NCI-H748 (cell line): ENCODE data around the gene GRK2.

Experiments
- DNase-seq: peaks from one replicate; lab custom pipeline; 2025; ENCODE audit not compliant: unreplicated experiment; lab: John Stamatoyannopoulos, UW

Gene GRK2

DNA sequence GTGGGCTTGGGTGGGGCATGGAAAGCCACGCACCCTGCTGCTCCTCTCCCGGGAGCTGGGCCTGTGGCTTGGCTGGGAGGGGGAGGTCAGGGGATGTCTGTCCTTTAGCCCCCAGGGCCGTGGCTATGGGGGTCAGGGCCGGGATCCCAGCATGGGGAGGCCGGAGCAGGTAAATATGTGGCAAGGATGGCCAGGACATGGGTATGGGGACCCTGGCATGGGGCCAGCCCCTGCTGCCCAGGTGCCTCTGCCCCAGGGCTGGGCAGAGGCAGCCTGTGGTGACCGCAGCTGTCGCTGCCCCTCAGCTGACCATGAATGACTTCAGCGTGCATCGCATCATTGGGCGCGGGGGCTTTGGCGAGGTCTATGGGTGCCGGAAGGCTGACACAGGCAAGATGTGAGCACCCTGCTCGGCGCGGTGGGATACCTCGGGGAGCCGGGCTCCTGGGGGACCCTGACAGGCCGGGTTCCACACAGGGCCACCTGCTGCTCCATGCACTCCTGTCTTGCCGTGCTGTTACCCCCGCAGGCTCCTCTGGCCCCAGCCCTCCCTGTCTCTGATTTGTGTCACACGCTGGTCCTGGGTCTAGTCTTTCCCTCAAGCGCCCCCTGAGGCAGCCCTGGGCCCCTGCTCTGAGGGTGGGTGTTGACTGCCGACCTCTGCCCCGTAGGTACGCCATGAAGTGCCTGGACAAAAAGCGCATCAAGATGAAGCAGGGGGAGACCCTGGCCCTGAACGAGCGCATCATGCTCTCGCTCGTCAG is 14.7 kb downstream of the GRK2 start:
- no peak for DNase-seq

DNA sequence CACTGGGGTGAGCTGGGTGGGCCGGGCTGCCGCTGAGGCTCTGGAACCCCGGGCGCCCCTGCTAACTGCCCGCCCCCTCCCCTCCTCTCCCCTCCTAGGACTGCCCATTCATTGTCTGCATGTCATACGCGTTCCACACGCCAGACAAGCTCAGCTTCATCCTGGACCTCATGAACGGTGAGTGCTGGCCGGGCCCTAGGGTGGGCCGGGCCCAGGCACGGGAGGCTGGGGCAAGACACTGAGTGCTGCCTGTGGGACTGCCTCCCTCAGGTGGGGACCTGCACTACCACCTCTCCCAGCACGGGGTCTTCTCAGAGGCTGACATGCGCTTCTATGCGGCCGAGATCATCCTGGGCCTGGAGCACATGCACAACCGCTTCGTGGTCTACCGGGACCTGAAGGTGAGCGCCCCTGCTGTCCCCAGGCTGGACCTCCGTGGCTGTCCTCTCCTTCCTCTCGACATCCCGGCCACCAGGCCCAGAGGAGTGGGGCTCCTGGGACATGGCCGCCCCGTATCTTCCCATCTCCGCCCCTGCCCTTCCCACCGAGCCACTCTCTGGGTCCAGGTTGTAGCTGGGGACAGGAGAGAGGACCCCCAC is 15.4 kb downstream of the GRK2 start:
- no peak for DNase-seq

DNA sequence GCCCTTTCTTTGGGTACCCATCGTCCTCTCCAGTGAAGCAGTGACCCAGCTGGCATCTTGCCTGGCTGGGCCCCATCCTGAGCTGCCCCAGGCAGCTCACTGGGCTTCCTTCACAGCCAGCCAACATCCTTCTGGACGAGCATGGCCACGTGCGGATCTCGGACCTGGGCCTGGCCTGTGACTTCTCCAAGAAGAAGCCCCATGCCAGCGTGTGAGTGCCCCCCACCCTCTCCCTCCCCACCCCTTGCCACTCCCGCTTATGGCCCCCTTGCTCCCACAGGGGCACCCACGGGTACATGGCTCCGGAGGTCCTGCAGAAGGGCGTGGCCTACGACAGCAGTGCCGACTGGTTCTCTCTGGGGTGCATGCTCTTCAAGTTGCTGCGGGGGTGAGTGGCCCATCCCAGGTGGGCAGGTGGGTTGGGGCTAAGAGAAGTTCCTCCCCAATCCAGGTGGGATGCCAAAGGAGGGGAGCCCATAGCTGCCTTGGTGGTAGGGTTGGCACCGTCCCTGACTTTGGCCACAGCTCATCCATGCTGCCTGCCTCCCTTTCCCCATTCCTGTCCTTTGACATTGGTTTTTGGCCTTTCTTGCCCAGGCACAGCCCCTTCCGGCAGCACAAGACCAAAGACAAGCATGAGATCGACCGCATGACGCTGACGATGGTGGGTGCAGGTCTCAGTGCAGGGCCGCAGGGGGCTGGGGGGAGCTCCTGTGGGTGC is 16.0 kb downstream of the GRK2 start:
- DNase-seq = no peak

DNA sequence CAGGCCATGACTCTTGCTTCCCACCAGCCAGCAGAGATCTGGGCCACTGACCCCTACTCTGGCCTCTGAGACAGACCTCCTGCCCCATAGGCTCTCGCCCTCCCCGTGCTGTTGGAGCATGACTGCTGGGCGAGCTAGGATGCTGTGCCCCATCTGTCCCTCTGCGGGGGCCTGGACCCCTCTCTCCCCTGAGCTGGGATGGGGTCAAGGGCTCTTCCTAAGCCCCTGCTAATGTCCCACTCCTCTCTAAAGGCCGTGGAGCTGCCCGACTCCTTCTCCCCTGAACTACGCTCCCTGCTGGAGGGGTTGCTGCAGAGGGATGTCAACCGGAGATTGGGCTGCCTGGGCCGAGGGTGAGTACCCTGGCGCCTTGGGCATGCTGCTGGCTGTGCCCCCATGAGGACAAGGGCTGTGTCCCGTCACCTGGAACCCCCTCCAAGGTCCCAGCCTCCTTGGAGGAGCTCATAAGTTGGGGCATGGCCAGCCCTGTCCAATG is 16.7 kb downstream of the GRK2 start:
- DNase-seq = no peak

DNA sequence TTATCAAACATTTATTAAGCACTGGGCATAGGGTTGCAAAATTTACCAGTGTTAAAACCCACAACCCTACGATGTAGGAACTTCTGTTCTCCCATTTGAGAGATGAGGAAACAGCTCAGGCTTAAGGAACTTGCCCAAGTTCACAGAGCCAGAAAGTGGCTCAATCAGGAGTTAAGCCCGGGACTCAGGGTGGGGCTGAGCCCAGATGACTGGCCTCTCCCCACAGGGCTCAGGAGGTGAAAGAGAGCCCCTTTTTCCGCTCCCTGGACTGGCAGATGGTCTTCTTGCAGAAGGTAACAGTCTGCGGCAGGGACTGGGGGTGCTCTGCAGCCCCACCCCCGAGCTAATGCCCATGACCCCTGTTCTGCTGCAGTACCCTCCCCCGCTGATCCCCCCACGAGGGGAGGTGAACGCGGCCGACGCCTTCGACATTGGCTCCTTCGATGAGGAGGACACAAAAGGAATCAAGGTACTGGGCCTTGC is 17.2 kb downstream of the GRK2 start:
- no peak for DNase-seq

DNA sequence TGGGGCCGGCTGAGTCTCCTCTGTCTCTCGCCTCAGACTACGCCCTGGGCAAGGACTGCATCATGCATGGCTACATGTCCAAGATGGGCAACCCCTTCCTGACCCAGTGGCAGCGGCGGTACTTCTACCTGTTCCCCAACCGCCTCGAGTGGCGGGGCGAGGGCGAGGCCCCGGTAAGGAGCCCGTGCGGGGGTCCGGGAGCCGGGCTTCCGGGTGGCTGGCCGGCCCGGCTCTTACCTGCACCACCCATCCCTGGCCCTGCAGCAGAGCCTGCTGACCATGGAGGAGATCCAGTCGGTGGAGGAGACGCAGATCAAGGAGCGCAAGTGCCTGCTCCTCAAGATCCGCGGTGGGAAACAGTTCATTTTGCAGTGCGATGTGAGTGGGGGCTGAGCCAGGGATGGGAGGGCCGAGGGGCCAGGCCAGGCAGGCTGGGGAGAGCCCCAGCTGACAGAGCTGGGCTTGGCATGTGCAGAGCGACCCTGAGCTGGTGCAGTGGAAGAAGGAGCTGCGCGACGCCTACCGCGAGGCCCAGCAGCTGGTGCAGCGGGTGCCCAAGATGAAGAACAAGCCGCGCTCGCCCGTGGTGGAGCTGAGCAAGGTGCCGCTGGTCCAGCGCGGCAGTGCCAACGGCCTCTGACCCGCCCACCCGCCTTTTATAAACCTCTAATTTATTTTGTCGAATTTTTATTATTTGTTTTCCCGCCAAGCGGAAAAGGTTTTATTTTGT is 18.7 kb downstream of the GRK2 start:
- DNase-seq = no peak

DNA sequence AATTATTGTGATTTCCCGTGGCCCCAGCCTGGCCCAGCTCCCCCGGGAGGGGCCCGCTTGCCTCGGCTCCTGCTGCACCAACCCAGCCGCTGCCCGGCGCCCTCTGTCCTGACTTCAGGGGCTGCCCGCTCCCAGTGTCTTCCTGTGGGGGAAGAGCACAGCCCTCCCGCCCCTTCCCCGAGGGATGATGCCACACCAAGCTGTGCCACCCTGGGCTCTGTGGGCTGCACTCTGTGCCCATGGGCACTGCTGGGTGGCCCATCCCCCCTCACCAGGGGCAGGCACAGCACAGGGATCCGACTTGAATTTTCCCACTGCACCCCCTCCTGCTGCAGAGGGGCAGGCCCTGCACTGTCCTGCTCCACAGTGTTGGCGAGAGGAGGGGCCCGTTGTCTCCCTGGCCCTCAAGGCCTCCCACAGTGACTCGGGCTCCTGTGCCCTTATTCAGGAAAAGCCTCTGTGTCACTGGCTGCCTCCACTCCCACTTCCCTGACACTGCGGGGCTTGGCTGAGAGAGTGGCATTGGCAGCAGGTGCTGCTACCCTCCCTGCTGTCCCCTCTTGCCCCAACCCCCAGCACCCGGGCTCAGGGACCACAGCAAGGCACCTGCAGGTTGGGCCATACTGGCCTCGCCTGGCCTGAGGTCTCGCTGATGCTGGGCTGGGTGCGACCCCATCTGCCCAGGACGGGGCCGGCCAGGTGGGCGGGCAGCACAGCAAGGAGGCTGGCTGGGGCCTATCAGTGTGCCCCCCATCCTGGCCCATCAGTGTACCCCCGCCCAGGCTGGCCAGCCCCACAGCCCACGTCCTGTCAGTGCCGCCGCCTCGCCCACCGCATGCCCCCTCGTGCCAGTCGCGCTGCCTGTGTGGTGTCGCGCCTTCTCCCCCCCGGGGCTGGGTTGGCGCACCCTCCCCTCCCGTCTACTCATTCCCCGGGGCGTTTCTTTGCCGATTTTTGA is 19.5 kb downstream of the GRK2 start:
- DNase-seq = no peak

DNA sequence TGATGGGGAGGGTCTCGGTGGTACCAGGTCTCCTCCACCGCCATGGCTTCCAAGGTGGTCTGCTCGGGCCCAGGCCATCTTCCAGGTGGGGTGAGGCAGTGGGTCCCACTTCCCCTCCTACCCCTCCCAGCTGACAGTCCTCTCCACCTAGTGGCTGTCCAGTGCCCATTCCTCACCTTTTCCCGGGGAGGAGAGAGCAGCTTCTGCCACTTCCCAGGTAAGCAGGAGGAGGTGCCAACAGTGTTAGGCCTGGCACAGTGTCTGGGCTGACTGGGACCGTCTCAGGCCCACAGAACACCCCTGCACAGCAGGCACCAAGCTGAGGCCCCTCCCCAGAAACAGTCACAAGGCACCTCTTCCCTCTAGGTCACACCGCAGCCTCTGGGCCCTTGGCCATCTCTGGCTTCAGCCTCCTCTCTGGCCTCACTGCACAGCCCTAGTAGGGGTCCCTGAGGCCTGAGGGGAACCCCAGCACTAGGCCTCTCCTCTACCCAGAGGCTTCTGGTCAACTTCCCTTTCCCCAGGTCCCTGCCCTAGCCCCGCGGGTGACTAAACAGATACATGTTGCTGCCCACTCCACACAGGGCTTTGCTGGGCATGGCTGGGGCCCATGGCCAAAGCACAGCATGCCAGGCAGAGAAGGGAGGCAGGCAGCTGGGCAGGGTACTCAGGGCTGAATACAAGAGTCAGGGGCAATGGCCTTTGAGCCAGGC is 20.5 kb downstream of the GRK2 start:
- no peak for DNase-seq

DNA sequence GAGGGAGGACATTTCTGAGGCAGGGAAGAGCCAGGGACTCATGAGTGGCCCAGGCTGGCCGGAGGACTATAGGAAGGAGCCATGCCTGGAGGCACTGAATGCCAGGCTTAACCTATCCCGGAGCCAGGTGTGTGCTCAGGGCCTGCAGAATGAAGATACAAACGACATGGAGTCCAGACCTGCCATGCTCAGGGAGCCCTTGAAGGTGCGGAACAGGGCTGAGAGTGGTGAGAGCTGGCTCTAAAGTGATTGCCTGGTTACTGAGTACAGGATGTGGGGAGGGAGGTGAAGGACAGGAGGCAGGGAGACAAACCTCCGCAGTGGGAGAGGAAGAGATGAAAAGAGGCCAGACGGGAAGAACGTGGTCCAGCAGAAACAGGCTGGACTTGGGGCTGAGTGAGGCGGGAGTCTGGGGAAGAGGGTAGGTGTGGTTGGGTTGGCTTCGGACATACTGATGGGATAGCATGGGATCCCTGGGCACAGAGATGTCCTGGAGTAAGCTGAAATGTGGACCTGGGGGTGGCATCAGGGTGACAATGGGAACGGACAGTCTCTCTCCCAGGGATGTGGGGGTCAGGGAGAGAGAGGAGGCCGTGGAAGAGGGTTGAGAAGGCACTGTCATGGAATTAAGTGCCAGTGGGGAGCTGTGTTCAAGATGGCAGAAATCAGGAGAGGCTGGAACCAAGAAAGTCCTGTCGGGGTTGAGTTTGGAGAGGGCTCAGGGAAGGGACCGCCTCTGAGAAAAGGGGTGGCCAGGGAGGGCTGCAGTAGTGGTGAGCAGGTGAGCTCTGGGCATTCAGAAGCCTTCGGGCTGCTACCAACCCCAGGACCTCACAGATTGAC is 21.3 kb downstream of the GRK2 start:
- DNase-seq = no peak

DNA sequence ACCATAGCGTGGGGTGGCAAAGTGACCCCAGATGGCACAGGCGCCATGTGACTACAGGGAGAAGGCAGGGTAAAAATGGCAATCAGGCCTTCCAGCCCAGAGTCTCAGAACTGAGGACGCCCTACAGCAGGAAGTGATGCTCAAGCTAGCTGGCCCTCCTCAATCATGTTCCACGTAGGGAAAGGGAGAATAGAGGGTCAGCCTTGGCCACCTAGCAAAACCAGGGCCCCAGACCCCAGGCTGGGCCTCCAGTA is 21.9 kb downstream of the GRK2 start:
- DNase-seq = no peak

DNA sequence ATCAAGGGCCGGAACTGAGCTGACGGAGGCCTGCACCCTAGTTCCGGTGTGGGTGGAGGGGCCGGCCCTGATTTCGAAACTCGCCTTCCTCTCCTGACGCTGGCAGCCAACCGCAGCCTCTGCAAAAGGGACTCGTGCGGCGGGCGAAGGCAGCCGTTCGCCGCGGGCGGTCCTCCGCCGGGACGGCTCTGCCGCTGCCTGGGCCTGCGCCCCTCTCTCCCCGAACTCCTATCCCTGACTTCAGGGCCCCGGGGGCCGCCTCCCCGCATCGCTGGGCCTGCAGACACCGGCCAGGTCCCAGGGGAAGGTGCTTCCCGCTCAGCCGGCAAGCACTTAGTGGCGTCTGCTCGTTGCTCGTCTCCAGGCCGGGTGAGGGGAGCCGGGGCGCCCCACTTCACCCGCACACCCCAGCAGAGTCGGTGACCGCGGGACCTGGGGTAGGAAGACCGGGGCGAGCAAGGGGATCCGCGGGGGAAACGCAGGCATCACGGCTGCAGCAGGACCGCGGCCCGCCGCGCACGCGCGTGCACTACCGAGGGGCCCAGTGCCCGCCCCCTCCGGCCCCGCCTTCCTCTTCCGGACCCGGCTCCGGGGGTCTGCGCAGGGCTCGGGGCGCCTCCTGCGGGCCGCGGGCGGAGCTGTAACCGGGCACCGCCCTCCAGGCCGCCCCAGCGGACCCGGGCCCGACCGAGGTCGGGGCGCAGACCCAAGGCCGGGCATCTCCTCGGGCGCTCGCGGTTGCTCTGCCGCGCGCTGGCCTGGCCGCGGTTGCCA is 22.4 kb downstream of the GRK2 start:
- peak; percentile 91 for DNase-seq

DNA sequence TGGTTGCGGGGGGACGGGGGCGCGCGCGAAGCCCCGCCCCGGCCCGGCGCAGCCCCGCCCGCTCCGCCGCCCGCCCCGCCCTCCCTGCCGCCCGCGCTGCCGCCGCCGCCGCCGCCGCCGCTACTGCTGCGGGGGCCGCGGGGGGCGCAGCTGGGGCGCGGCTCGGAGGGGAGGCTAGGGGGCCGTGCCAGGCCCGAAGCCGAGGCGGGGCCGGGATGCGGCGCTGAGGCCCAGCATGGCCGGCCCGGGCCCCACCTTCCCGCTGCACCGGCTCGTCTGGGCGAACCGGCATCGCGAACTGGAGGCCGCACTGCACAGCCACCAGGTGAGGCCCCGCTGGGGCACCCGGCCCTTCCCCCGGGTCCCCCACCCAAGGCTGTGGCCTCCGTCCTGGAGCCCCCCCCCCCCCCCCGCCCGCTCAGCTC is 23.0 kb downstream of the GRK2 start, which contains the start of gene ANKRD13D:
Gene ANKRD13D, plus strand, starts transcription at position 78 of the 425 bp plus-strand sequence. Its CDS starts 158 bp downstream, at position 236.
- DNase-seq = peak; percentile 88

DNA sequence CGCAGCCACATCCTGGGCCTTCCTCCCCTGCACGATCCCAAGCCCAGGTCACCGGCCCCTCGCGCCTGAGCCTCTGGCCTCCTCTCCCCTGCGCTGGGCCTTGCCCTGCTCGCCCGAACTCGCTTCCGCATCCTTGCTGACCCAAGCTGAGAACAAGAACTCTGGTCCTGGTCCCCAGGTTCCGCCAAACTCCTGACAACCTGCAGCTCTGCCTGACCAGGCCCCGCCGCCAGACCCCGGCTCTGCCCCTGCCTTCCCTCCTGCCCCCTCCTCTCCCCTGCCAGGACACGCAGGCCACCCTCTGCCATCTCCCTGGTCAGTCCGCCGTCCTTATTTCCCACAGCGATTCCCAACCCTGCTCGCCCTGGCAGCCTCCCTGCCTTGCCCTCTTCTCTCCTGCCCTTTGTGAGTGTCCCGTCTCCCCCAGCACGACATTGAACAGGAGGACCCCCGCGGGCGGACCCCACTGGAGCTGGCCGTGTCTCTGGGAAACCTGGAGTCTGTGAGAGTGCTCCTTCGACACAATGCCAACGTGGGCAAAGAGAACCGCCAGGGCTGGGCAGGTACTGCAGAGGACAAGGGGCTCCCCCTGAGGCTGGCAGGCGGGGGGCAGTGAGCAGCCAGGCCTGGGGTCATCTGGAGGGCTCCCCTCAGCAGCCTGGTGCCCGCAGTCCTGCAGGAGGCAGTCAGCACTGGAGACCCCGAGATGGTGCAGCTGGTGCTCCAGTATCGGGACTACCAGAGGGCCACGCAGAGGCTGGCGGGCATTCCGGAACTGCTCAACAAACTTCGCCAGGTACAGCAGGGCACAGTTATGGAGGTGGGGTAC is 23.6 kb downstream of the GRK2 start:
- peak; percentile 53 for DNase-seq

DNA sequence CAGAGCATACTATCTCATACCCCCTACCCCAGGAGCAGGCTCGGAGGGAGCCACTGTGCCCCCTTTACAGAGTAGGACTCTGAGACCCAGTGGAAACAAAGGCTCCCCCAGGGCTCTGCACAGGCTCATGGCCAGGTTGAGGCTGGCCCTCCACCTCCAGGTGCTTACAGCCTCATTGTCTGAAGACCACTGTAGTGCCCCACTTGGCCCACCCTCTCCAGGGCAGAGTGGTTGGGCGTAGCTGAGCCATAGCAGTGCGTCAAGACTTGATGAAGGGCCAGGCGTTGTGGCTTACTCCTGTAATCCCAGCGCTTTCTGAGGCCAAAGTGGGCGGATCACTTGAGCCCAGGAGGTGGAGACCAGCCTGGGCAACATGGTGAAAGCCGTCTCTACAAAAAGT is 24.5 kb downstream of the GRK2 start:
- DNase-seq = no peak

DNA sequence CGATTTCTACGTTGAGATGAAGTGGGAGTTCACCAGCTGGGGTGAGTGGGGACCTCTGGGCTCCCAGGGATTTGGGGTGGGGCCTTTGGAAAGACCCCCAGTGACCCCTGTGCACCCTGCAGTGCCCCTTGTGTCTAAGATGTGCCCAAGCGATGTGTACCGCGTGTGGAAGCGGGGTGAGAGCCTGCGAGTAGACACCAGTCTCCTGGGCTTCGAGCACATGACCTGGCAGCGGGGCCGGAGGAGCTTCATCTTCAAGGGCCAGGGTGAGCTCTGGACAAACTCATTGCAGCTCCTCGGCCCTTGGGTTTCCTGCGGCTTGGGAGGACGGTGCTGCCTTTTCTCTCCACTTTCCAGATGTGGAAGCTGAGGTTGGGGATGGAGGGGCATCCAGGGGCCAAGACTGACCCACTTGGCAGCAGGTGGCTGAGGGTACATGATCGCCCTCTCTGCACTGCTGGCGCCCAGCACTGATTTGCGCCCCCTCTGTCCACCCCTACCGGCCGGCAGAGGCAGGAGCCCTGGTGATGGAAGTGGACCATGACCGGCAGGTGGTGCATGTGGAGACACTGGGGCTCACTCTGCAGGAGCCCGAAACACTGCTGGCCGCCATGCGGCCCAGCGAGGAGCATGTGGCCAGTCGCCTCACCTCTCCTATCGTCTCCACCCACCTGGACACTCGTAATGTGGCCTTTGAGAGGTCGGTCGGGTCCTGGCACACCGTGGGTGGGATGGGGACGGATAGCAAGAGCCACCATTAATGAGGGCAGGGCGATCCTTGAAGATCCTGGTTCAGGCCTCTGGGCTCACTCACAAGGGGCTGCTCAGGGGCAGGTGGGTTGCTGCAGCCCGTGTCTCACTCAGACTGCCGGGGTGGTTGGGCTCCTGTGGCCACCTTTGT is 25.5 kb downstream of the GRK2 start:
- no peak for DNase-seq

DNA sequence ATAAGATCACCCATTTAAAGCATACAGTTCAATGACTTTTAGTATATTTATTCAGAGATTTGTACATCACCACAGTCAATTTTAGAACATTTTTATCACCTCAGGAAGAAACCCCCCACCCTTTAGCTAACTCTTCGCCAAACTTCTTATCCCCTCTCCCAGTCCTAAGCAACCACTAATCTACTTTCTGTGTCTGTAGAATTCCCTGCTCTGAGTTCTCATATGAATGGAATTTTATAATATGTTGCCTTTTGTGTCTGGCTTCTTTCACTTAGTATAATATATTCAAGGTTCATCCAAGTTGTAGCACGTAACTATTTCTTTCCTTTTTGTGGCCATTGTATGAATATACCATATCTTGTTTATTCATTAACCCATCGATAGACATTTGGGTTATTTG is 26.4 kb downstream of the GRK2 start:
- no peak for DNase-seq
